GM18907 (cell line): ENCODE measurements around the gene STYK1.
"Not testable (repeated sequence)": the region's sequence is repeated elsewhere in the genome, so short reads cannot be mapped to it uniquely, and the experiment has no call there.

ENCODE experiments used
- ATAC-seq: cut with Tn5 transposase; IDR thresholded peaks from one replicate; pipeline ENCODE4 v1.9.1; 2021; ENCODE audit warnings: mild to moderate bottlenecking, moderate library complexity; ENCODE audit not compliant: unreplicated experiment

STYK1 gene

GRCh38 chr12:10623131-10623530 is 50.7 kb downstream of the STYK1 start:
- no peak for ATAC-seq

- ATAC-seq: no peak
Observed at GRCh38 chr12:10621278-10621677, 52.6 kb downstream of the STYK1 start.

GRCh38 chr12:10620078-10620779 is 53.6 kb downstream of the STYK1 start:
- no peak for ATAC-seq

GRCh38 chr12:10618338-10618987 is 55.4 kb downstream of the STYK1 start:
- ATAC-seq: no peak

- ATAC-seq: no peak
Observed at GRCh38 chr12:10617863-10618262, 56.0 kb downstream of the STYK1 start.

- ATAC-seq: no peak
Observed at GRCh38 chr12:10615532-10615931, 58.3 kb downstream of the STYK1 start.

- ATAC-seq: no peak
Observed at GRCh38 chr12:10614056-10614370, 59.8 kb downstream of the STYK1 start.

GRCh38 chr12:10613349-10614055 is 60.4 kb downstream of the STYK1 start, which contains the start of gene MAGOHB:
Gene MAGOHB, minus strand, starts transcription at chr12:10613609. Its CDS starts 77 bp downstream, at chr12:10613532.
- ATAC-seq: peak; percentile 91

GRCh38 chr12:10612984-10613348 is 60.9 kb downstream of the STYK1 start:
- ATAC-seq: peak; percentile 10

GRCh38 chr12:10612110-10612509 is 61.7 kb downstream of the STYK1 start:
- ATAC-seq: no peak

GRCh38 chr12:10611258-10611657 is 62.6 kb downstream of the STYK1 start:
- ATAC-seq: not testable (repeated sequence)

- no peak for ATAC-seq
Observed at GRCh38 chr12:10610188-10610587, 63.7 kb downstream of the STYK1 start.

- no peak for ATAC-seq
Observed at GRCh38 chr12:10607885-10608458, 65.9 kb downstream of the STYK1 start.

- ATAC-seq: no peak
Observed at GRCh38 chr12:10601860-10602259, 72.0 kb downstream of the STYK1 start.

GRCh38 chr12:10600988-10601387 is 72.9 kb downstream of the STYK1 start:
- ATAC-seq: no peak

GRCh38 chr12:10595881-10596280 is 78.0 kb downstream of the STYK1 start:
- no peak for ATAC-seq

- ATAC-seq: no peak
Observed at GRCh38 chr12:10590966-10591365, 82.9 kb downstream of the STYK1 start.

- no peak for ATAC-seq
Observed at GRCh38 chr12:10584415-10584814, 89.4 kb downstream of the STYK1 start.

GRCh38 chr12:10582704-10583103 is 91.1 kb downstream of the STYK1 start:
- ATAC-seq: no peak

GRCh38 chr12:10582133-10582532 is 91.7 kb downstream of the STYK1 start:
- ATAC-seq: not testable (repeated sequence)

GRCh38 chr12:10574307-10574706 is 99.5 kb downstream of the STYK1 start:
- ATAC-seq: no peak

- not testable (repeated sequence) for ATAC-seq
Observed at GRCh38 chr12:10572021-10572490, 101.8 kb downstream of the STYK1 start.
